A673 (cell line): ENCODE data around the gene MAST1.

Experiments used
- EZH2 ChIP-seq: fragments of 200-600 bp; sonication (generic); IDR thresholded peaks from 2 replicates; pipeline ENCODE4 v1.6.1; 2017; ENCODE audit warnings: borderline replicate concordance, low read depth, mild to moderate bottlenecking, mixed read lengths, antibody characterized with exemption, low read length; ENCODE audit not compliant: poor library complexity, severe bottlenecking
- TF ChIP-seq, protein P1 (sequence below): fragments of 300-800, 200-600 bp; sonication (generic); conservative IDR thresholded peaks from 2 replicates; pipeline ENCODE4 v1.5.1; 2017; ENCODE audit warnings: low read depth, mild to moderate bottlenecking, antibody characterized with exemption, low read length, moderate library complexity, mixed read lengths

DNA sequence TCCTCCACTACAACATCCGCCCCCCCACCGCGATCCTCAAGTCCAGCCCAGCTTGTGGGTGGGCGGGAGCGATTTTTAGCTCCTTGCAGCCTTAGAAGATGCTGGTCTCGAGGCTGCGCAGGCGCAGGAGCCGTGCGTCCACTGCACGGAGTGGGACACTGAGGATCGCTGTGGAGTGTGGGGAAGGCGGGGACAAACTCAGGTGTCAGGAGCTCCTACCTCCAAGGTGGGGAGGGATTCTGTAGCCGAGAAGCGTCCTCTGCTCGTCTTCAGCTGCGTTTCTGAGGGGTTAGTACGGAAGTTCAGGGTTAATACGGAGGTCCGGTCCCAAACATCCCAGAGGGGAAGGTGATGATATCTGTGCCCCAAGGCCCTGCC lies 3.8 kb upstream of the MAST1 start, which contains the start of gene RTBDN:
- TF ChIP-seq, protein P1, sequence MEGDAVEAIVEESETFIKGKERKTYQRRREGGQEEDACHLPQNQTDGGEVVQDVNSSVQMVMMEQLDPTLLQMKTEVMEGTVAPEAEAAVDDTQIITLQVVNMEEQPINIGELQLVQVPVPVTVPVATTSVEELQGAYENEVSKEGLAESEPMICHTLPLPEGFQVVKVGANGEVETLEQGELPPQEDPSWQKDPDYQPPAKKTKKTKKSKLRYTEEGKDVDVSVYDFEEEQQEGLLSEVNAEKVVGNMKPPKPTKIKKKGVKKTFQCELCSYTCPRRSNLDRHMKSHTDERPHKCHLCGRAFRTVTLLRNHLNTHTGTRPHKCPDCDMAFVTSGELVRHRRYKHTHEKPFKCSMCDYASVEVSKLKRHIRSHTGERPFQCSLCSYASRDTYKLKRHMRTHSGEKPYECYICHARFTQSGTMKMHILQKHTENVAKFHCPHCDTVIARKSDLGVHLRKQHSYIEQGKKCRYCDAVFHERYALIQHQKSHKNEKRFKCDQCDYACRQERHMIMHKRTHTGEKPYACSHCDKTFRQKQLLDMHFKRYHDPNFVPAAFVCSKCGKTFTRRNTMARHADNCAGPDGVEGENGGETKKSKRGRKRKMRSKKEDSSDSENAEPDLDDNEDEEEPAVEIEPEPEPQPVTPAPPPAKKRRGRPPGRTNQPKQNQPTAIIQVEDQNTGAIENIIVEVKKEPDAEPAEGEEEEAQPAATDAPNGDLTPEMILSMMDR: no peak
- TF ChIP-seq EZH2: no peak
